Uterus (tissue), 4 donors: Measurements from ENCODE around the gene DDIT4. TPM values are rescaled to one million over a fixed set of nuclear protein-coding genes. Genes with fewer than 3 reads are reported as not detected.
"Not testable (repeated sequence)": the region's sequence is repeated elsewhere in the genome, so short reads cannot be mapped to it uniquely, and the experiment has no call there.

Experiments used
- DNase-seq, 2 donors: peaks; one replicate each; pipeline ENCODE4 v3.0.0-alpha.2; 2019 to 2020
- H3K27ac ChIP-seq, 2 donors: fragments of 200-600 bp; sonication (generic); 1 replicate in 1 of 2; 2 replicates in 1 of 2; pipeline ENCODE4 v1.5.1; 2016 to 2018
- H3K27me3 ChIP-seq, 2 donors: fragments of 200-600 bp; sonication (generic); one replicate each; pipeline ENCODE4 v1.5.1; 2018 to 2019; ENCODE audit warnings: control low read depth in 1 of 2
- H3K36me3 ChIP-seq, 2 donors: fragments of 200-600 bp; sonication (generic); one replicate each; pipeline ENCODE4 v1.5.1; 2019; ENCODE audit warnings: control low read depth in 1 of 2
- H3K4me1 ChIP-seq, 2 donors: fragments of 200-600 bp; sonication (generic); one replicate each; pipeline ENCODE4 v1.5.1; 2018 to 2019; ENCODE audit warnings: control low read depth in 1 of 2
- H3K4me3 ChIP-seq, 2 donors: fragments of 200-600 bp; sonication (generic); 1 replicate in 1 of 2; 2 replicates in 1 of 2; pipeline ENCODE4 v1.5.1; 2018 to 2019; ENCODE audit warnings: mild to moderate bottlenecking in 1 of 2
- H3K9me3 ChIP-seq, 2 donors: fragments of 200-600 bp; sonication (generic); one replicate each; pipeline ENCODE4 v1.5.1; 2019; ENCODE audit warnings: control low read depth in 1 of 2
- CTCF ChIP-seq, 4 experiments: fragments of 200-600 bp in 2 of 4; fragments of 450-650 bp in 2 of 4; sonication (generic) in 2 of 4; IDR thresholded peaks; one replicate each; pipeline ENCODE4 v1.5.1; 2016 to 2019; ENCODE audit warnings: antibody characterized with exemption in 4 of 4, mild to moderate bottlenecking in 2 of 4, moderate library complexity in 1 of 4
- POLR2A ChIP-seq, 2 donors: fragments of 450-650 bp; IDR thresholded peaks; one replicate each; pipeline ENCODE4 v1.6.1; 2016; ENCODE audit warnings: antibody characterized with exemption in 2 of 2, mild to moderate bottlenecking in 1 of 2, moderate library complexity in 1 of 2
- intact Hi-C: fragments of 100-400 bp; cut with DNase I; formaldehyde crosslinking; loops from one replicate; pipeline ENCODE4 v1.15.1; 2023; ENCODE audit warnings: low total_unique reads
- total RNA-seq, 4 donors: library from RNA; depleted of rRNA in 3 of 4; stranded (reverse); fragments of >200 nt in 3 of 4; gene quantifications; one replicate each; pipeline versions ENCODE4 v1.1.0 to v1.2.4, GENCODE V29; 2014 to 2023
- donor health status: DM: yes; HTN: yes; CAD: no.

The DDIT4 gene
- total RNA-seq, 4 donors from 2014 or later, result 118 to 210 (median 145) TPM

- Histone ChIP-seq H3K9me3 (no peaks in the 10 kb centered on the region), H3K27ac (peak overlapping the region in 1 of 2 donors; percentile 90), H3K27me3 (no peaks in the 10 kb centered on the region), H3K4me3 (no peak overlapping the region), H3K4me1 (peaks cover 0 to 4% of the 10 kb centered on the region in 2 donors), H3K36me3 (no peaks in the 10 kb centered on the region)
- intact Hi-C loops, result loop anchor here (10.0 kb wide), 2 partner anchors 57 to 63 kb away; partner anchors contain the start of genes ANAPC16 and ASCC1
- no peak for TF ChIP-seq CTCF (IDR thresholded peaks at IDR 0.05)
- DNase-seq, result no peak
These were observed 4.4 kb downstream of the DDIT4 start for GRCh38 chr10:72277996-72278667.

- Histone ChIP-seq H3K27me3 (no peaks in the 10 kb centered on the region), H3K36me3 (no peaks in the 10 kb centered on the region), H3K4me3 (no peak overlapping the region), H3K27ac (no peak overlapping the region), H3K4me1 (peaks cover 0 to 4% of the 10 kb centered on the region in 2 donors), H3K9me3 (no peaks in the 10 kb centered on the region)
- no peak for TF ChIP-seq CTCF (IDR thresholded peaks at IDR 0.05)
- no peak for TF ChIP-seq POLR2A (IDR thresholded peaks at IDR 0.05)
- no peak for DNase-seq
- intact Hi-C loops, result loop anchor here (10.0 kb wide), 2 partner anchors 56 to 64 kb away; partner anchors contain the start of genes ANAPC16 and ASCC1
These were observed 5.1 kb downstream of the DDIT4 start for GRCh38 chr10:72278668-72279393.

GRCh38 chr10:72279587-72279986, 5.9 kb downstream of the DDIT4 start:
- H3K27me3 ChIP-seq, H3K9me3 ChIP-seq, DNase-seq, H3K4me1 ChIP-seq, H3K36me3 ChIP-seq, H3K4me3 ChIP-seq, H3K27ac ChIP-seq: not testable (repeated sequence)
- intact Hi-C loops, result loop anchor here (10.0 kb wide), 2 partner anchors 55 to 65 kb away; partner anchors contain the start of genes ANAPC16 and ASCC1

- TF ChIP-seq CTCF (IDR thresholded peaks at IDR 0.05) (no peak), POLR2A (IDR thresholded peaks at IDR 0.05) (no peak)
- no peak overlapping the region for H3K4me3 ChIP-seq
- intact Hi-C loops, result no loop called here
- H3K27ac ChIP-seq, result no peak overlapping the region
- no peaks in the 10 kb centered on the region for H3K4me1 ChIP-seq
- H3K36me3 ChIP-seq, result no peaks in the 10 kb centered on the region
- H3K27me3 ChIP-seq, result no peaks in the 10 kb centered on the region
- no peak for DNase-seq
- no peaks in the 10 kb centered on the region for H3K9me3 ChIP-seq
These were observed 9.4 kb downstream of the DDIT4 start for GRCh38 chr10:72283131-72283530.

- intact Hi-C loops, result no loop called here
- no peaks in the 10 kb centered on the region for H3K36me3 ChIP-seq
- no peaks in the 10 kb centered on the region for H3K9me3 ChIP-seq
- H3K27ac ChIP-seq, result no peak overlapping the region
- H3K27me3 ChIP-seq, result no peaks in the 10 kb centered on the region
- TF ChIP-seq POLR2A (IDR thresholded peaks at IDR 0.05), result no peak
- TF ChIP-seq CTCF (IDR thresholded peaks at IDR 0.05), result no peak
- H3K4me1 ChIP-seq, result no peaks in the 10 kb centered on the region
- DNase-seq, result no peak
- no peak overlapping the region for H3K4me3 ChIP-seq
These were observed 12.3 kb downstream of the DDIT4 start for GRCh38 chr10:72285972-72286521.
